GM23338 (cell line): ENCODE results near the gene TSHZ2. TPM values are rescaled to one million over a fixed set of nuclear protein-coding genes. Genes with fewer than 3 reads are reported as not detected.

ENCODE experiments used
- ATAC-seq: fragments of 200-7000 bp; cut with Tn5 transposase; 3 replicates; pipeline ENCODE4 v1.9.1; 2020
- DNase-seq: peaks from one replicate; pipeline ENCODE4 v3.0.0-alpha.2; 2015; ENCODE audit warnings: low spot score
- H2AFZ ChIP-seq: fragments of 200-600 bp; sonication (generic); 2 replicates; pipeline ENCODE4 v1.8.0; 2016; ENCODE audit warnings: antibody characterized with exemption, mild to moderate bottlenecking, moderate library complexity
- H3F3A ChIP-seq: fragments of 200-600 bp; sonication (generic); replicated peaks from 2 replicates; pipeline ENCODE4 v1.8.0; 2017; ENCODE audit warnings: antibody characterized with exemption, mixed run types, low read depth
- H3K27ac ChIP-seq: fragments of 200-600 bp; sonication (generic); 2 replicates; pipeline ENCODE4 v1.6.1; 2016; ENCODE audit warnings: low read depth
- H3K27me3 ChIP-seq: fragments of 200-600 bp; sonication (generic); 2 replicates; pipeline ENCODE4 v1.8.0; 2016; ENCODE audit warnings: mild to moderate bottlenecking, mixed run types, moderate library complexity; ENCODE audit not compliant: insufficient read depth
- H3K36me3 ChIP-seq: fragments of 200-600 bp; sonication (generic); 2 replicates; pipeline ENCODE4 v1.8.0; 2016; ENCODE audit warnings: mild to moderate bottlenecking; ENCODE audit not compliant: insufficient read depth
- H3K4me1 ChIP-seq: fragments of 200-600 bp; sonication (generic); 2 replicates; pipeline ENCODE4 v1.8.0; 2016; ENCODE audit warnings: mild to moderate bottlenecking, moderate library complexity; ENCODE audit not compliant: insufficient read depth
- H3K4me2 ChIP-seq: fragments of 200-600 bp; sonication (generic); 2 replicates; pipeline ENCODE4 v1.7.1; 2017; ENCODE audit warnings: mixed run types
- H3K4me3 ChIP-seq: fragments of 200-600 bp; sonication (generic); 2 replicates; pipeline ENCODE4 v1.6.1; 2016; ENCODE audit warnings: mixed run types
- H3K79me2 ChIP-seq: fragments of 200-600 bp; sonication (generic); replicated peaks from 2 replicates; pipeline ENCODE4 v1.8.0; 2017; ENCODE audit warnings: mild to moderate bottlenecking; ENCODE audit not compliant: insufficient read depth
- H3K9me2 ChIP-seq: fragments of 200-600 bp; sonication (generic); 2 replicates; pipeline ENCODE4 v1.8.0; 2017; ENCODE audit not compliant: insufficient read depth
- H4K20me1 ChIP-seq: fragments of 200-600 bp; sonication (generic); replicated peaks from 2 replicates; pipeline ENCODE4 v1.8.0; 2017; ENCODE audit warnings: mild to moderate bottlenecking; ENCODE audit not compliant: insufficient read depth
- H3K27ac Mint-ChIP-seq: 2 replicates; pipeline ENCODE4 v1.8.0; 2020; ENCODE audit warnings: inconsistent platforms, mild to moderate bottlenecking, moderate library complexity, mixed read lengths
- H3K27me3 Mint-ChIP-seq: 3 replicates; pipeline ENCODE4 v1.8.0; 2022; ENCODE audit warnings: low read depth, mild to moderate bottlenecking, moderate library complexity, mixed read lengths, inconsistent platforms; ENCODE audit not compliant: insufficient read depth, poor library complexity
- H3K36me3 Mint-ChIP-seq: 3 replicates; pipeline ENCODE4 v1.8.0; 2021; ENCODE audit warnings: low read depth, mild to moderate bottlenecking, inconsistent platforms, moderate library complexity, mixed read lengths
- H3K4me1 Mint-ChIP-seq: 3 replicates; pipeline ENCODE4 v1.8.0; 2020; ENCODE audit warnings: mild to moderate bottlenecking, inconsistent platforms, mixed read lengths
- H3K4me3 Mint-ChIP-seq: 3 replicates; pipeline ENCODE4 v1.8.0; 2021; ENCODE audit warnings: moderate library complexity, mild to moderate bottlenecking, inconsistent platforms, mixed read lengths
- H3K9me3 Mint-ChIP-seq: 3 replicates; pipeline ENCODE4 v1.8.0; 2020; ENCODE audit warnings: moderate library complexity, mild to moderate bottlenecking, inconsistent platforms, mixed read lengths
- CREB1 ChIP-seq: fragments of 250-450 bp; sonication (Bioruptor Pico); IDR thresholded peaks from 2 replicates; pipeline ENCODE4 v1.5.0; 2020; ENCODE audit warnings: low read depth, mild to moderate bottlenecking, moderate library complexity
- EZH2 ChIP-seq: fragments of 200-600 bp; sonication (generic); IDR thresholded peaks from one replicate; pipeline ENCODE4 v1.8.0; 2017; ENCODE audit warnings: antibody characterized with exemption, mild to moderate bottlenecking, low read depth; ENCODE audit not compliant: unreplicated experiment
- EZH2phosphoT487 ChIP-seq: fragments of 200-600 bp; sonication (generic); IDR thresholded peaks from one replicate; pipeline ENCODE4 v1.8.1; 2018; ENCODE audit warnings: antibody characterized with exemption; ENCODE audit not compliant: unreplicated experiment
- JUNB ChIP-seq: IDR thresholded peaks from one replicate; pipeline ENCODE4 v1.6.1; 2016; ENCODE audit warnings: antibody characterized with exemption; ENCODE audit not compliant: unreplicated experiment
- NANOG ChIP-seq: IDR thresholded peaks from 2 replicates; pipeline ENCODE4 v1.6.1; 2016; ENCODE audit warnings: antibody characterized with exemption, borderline replicate concordance
- POLR2AphosphoS5 ChIP-seq: IDR thresholded peaks from 2 replicates; pipeline ENCODE4 v1.6.1; 2016; ENCODE audit warnings: antibody characterized with exemption, low read depth
- STAT1 ChIP-seq: IDR thresholded peaks from one replicate; pipeline ENCODE4 v1.6.1; 2016; ENCODE audit warnings: antibody characterized with exemption; ENCODE audit not compliant: unreplicated experiment
- ZNF114 ChIP-seq: fragments of 250-450 bp; sonication (Bioruptor Pico); IDR thresholded peaks from 2 replicates; pipeline ENCODE4 v1.5.0; 2020; ENCODE audit warnings: mild to moderate bottlenecking, moderate library complexity
- ZNF331 ChIP-seq: fragments of 250-450 bp; sonication (Bioruptor Pico); IDR thresholded peaks from 2 replicates; pipeline ENCODE4 v1.5.0; 2020; ENCODE audit warnings: low read depth, mild to moderate bottlenecking, moderate library complexity
- polyA plus RNA-seq: library from polyadenylated mRNA; unstranded; fragments of >200 nt; fragmentation: Nextera tagmentation; extraction: Ambion mirVana; gene quantifications from 2 replicates; pipeline ENCODE4 v1.2.1, GENCODE V29; 2016
- total RNA-seq: library from RNA; depleted of rRNA; stranded (reverse); fragments of >200 nt; shearing (Covaris generic); gene quantifications from 2 replicates; pipeline ENCODE4 v1.2.3, GENCODE V29; 2014
- TF ChIP-seq, protein P1 (sequence below): fragments of 250-450 bp; sonication (Bioruptor Pico); IDR thresholded peaks from 2 replicates; pipeline ENCODE4 v1.5.0; 2020; ENCODE audit warnings: mild to moderate bottlenecking, moderate library complexity
- TF ChIP-seq, protein P2 (sequence below): IDR thresholded peaks from 2 replicates; pipeline ENCODE4 v1.6.1; 2016; ENCODE audit warnings: antibody characterized with exemption
- TF ChIP-seq, protein P3 (sequence below), 2 experiments: fragments of 200-600 bp in 1 of 2; sonication (generic) in 1 of 2; conservative IDR thresholded peaks; 2 replicates each; pipeline versions ENCODE4 v1.5.1 to v1.6.1; 2016 to 2017; ENCODE audit warnings: antibody characterized with exemption in 2 of 2, low read depth in 2 of 2, mild to moderate bottlenecking in 2 of 2, moderate library complexity in 1 of 2
- TF ChIP-seq, protein P4 (sequence below): IDR thresholded peaks from one replicate; pipeline ENCODE4 v1.6.1; 2018; ENCODE audit warnings: antibody characterized with exemption; ENCODE audit not compliant: unreplicated experiment

Gene TSHZ2
- total and polyA plus RNA-seq, 2 experiments from 2014 or later, result 0.49 to 1.3 TPM

DNA sequence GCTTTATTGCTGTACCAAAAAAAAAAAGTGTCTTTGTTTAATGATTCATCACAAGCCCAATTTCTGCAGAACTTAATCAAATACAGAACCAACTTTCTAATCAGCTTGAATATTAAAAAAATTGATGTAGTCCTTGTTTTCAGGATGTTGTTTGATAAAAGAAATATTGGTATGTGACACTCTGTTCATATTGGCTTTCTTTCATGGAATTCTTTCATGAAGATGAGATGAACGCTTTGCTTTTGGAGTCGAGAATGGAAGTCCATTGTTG is 437.2 kb downstream of the TSHZ2 start:
- Histone ChIP-seq H3K4me2 (no peak overlapping the region), H3K4me1 (peaks cover 6% of the 10 kb centered on the region), H3K36me3 (no peaks in the 10 kb centered on the region), H3K27ac (no peak overlapping the region), H3K4me3 (no peak overlapping the region), H2AFZ (no peak overlapping the region), H3K9me2 (no peaks in the 10 kb centered on the region), H3K79me2 (no peaks in the 10 kb centered on the region), H3K27me3 (no peaks in the 10 kb centered on the region), H3F3A (no peaks in the 10 kb centered on the region), H4K20me1 (no peaks in the 10 kb centered on the region)
- peaks cover 12% of the 10 kb centered on the region for H3K4me1 Mint-ChIP-seq
- no peak overlapping the region for H3K4me3 Mint-ChIP-seq
- no peaks in the 10 kb centered on the region for H3K9me3 Mint-ChIP-seq
- TF ChIP-seq, protein P1, sequence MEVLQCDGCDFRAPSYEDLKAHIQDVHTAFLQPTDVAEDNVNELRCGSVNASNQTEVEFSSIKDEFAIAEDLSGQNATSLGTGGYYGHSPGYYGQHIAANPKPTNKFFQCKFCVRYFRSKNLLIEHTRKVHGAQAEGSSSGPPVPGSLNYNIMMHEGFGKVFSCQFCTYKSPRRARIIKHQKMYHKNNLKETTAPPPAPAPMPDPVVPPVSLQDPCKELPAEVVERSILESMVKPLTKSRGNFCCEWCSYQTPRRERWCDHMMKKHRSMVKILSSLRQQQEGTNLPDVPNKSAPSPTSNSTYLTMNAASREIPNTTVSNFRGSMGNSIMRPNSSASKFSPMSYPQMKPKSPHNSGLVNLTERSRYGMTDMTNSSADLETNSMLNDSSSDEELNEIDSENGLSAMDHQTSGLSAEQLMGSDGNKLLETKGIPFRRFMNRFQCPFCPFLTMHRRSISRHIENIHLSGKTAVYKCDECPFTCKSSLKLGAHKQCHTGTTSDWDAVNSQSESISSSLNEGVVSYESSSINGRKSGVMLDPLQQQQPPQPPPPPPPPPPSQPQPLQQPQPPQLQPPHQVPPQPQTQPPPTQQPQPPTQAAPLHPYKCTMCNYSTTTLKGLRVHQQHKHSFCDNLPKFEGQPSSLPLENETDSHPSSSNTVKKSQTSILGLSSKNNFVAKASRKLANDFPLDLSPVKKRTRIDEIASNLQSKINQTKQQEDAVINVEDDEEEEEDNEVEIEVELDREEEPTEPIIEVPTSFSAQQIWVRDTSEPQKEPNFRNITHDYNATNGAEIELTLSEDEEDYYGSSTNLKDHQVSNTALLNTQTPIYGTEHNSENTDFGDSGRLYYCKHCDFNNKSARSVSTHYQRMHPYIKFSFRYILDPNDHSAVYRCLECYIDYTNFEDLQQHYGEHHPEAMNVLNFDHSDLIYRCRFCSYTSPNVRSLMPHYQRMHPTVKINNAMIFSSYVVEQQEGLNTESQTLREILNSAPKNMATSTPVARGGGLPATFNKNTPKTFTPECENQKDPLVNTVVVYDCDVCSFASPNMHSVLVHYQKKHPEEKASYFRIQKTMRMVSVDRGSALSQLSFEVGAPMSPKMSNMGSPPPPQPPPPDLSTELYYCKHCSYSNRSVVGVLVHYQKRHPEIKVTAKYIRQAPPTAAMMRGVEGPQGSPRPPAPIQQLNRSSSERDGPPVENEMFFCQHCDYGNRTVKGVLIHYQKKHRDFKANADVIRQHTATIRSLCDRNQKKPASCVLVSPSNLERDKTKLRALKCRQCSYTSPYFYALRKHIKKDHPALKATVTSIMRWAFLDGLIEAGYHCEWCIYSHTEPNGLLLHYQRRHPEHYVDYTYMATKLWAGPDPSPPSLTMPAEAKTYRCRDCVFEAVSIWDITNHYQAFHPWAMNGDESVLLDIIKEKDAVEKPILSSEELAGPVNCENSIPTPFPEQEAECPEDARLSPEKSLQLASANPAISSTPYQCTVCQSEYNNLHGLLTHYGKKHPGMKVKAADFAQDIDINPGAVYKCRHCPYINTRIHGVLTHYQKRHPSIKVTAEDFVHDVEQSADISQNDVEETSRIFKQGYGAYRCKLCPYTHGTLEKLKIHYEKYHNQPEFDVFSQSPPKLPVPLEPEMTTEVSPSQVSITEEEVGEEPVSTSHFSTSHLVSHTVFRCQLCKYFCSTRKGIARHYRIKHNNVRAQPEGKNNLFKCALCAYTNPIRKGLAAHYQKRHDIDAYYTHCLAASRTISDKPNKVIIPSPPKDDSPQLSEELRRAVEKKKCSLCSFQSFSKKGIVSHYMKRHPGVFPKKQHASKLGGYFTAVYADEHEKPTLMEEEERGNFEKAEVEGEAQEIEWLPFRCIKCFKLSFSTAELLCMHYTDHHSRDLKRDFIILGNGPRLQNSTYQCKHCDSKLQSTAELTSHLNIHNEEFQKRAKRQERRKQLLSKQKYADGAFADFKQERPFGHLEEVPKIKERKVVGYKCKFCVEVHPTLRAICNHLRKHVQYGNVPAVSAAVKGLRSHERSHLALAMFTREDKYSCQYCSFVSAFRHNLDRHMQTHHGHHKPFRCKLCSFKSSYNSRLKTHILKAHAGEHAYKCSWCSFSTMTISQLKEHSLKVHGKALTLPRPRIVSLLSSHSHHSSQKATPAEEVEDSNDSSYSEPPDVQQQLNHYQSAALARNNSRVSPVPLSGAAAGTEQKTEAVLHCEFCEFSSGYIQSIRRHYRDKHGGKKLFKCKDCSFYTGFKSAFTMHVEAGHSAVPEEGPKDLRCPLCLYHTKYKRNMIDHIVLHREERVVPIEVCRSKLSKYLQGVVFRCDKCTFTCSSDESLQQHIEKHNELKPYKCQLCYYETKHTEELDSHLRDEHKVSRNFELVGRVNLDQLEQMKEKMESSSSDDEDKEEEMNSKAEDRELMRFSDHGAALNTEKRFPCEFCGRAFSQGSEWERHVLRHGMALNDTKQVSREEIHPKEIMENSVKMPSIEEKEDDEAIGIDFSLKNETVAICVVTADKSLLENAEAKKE, result no peak
- TF ChIP-seq JUNB (no peak), ZNF114 (no peak), NANOG (no peak), CREB1 (CRISPR knock-in tag) (no peak), POLR2AphosphoS5 (no peak), EZH2 (no peak), STAT1 (no peak), ZNF331 (CRISPR knock-in tag) (no peak), EZH2phosphoT487 (no peak)
- TF ChIP-seq, protein P2, sequence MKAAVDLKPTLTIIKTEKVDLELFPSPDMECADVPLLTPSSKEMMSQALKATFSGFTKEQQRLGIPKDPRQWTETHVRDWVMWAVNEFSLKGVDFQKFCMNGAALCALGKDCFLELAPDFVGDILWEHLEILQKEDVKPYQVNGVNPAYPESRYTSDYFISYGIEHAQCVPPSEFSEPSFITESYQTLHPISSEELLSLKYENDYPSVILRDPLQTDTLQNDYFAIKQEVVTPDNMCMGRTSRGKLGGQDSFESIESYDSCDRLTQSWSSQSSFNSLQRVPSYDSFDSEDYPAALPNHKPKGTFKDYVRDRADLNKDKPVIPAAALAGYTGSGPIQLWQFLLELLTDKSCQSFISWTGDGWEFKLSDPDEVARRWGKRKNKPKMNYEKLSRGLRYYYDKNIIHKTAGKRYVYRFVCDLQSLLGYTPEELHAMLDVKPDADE, result no peak
- TF ChIP-seq, protein P3, sequence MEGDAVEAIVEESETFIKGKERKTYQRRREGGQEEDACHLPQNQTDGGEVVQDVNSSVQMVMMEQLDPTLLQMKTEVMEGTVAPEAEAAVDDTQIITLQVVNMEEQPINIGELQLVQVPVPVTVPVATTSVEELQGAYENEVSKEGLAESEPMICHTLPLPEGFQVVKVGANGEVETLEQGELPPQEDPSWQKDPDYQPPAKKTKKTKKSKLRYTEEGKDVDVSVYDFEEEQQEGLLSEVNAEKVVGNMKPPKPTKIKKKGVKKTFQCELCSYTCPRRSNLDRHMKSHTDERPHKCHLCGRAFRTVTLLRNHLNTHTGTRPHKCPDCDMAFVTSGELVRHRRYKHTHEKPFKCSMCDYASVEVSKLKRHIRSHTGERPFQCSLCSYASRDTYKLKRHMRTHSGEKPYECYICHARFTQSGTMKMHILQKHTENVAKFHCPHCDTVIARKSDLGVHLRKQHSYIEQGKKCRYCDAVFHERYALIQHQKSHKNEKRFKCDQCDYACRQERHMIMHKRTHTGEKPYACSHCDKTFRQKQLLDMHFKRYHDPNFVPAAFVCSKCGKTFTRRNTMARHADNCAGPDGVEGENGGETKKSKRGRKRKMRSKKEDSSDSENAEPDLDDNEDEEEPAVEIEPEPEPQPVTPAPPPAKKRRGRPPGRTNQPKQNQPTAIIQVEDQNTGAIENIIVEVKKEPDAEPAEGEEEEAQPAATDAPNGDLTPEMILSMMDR (conservative IDR thresholded peaks at IDR 0.05; ENCODE audit: low read depth in 2 of 2), result no peak
- TF ChIP-seq, protein P4, sequence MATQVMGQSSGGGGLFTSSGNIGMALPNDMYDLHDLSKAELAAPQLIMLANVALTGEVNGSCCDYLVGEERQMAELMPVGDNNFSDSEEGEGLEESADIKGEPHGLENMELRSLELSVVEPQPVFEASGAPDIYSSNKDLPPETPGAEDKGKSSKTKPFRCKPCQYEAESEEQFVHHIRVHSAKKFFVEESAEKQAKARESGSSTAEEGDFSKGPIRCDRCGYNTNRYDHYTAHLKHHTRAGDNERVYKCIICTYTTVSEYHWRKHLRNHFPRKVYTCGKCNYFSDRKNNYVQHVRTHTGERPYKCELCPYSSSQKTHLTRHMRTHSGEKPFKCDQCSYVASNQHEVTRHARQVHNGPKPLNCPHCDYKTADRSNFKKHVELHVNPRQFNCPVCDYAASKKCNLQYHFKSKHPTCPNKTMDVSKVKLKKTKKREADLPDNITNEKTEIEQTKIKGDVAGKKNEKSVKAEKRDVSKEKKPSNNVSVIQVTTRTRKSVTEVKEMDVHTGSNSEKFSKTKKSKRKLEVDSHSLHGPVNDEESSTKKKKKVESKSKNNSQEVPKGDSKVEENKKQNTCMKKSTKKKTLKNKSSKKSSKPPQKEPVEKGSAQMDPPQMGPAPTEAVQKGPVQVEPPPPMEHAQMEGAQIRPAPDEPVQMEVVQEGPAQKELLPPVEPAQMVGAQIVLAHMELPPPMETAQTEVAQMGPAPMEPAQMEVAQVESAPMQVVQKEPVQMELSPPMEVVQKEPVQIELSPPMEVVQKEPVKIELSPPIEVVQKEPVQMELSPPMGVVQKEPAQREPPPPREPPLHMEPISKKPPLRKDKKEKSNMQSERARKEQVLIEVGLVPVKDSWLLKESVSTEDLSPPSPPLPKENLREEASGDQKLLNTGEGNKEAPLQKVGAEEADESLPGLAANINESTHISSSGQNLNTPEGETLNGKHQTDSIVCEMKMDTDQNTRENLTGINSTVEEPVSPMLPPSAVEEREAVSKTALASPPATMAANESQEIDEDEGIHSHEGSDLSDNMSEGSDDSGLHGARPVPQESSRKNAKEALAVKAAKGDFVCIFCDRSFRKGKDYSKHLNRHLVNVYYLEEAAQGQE, result no peak
- H3K36me3 Mint-ChIP-seq, result no peaks in the 10 kb centered on the region
- peaks cover 2% of the 10 kb centered on the region for H3K27me3 Mint-ChIP-seq
- no peak overlapping the region for H3K27ac Mint-ChIP-seq
- no peak for ATAC-seq
- DNase-seq, result no peak
